Gastroesophageal sphincter (tissue), 4 donors: Measurements from ENCODE around the gene CRIM1. TPM values are rescaled to one million over a fixed set of nuclear protein-coding genes. Genes with fewer than 3 reads are reported as not detected.

ENCODE experiments used
- ATAC-seq: fragments of 150-250 bp; one replicate; pipeline ENCODE4 v1.9.1; 2016; ENCODE audit warnings: mild to moderate bottlenecking, moderate library complexity
- H3K27ac ChIP-seq, 4 donors: fragments of 200-600 bp; sonication (generic) in 3 of 4; 1 replicate in 3 of 4; 2 replicates in 1 of 4; pipeline ENCODE4 v1.5.1; 2016 to 2019
- H3K27me3 ChIP-seq: fragments of 200-600 bp; sonication (generic); one replicate; pipeline ENCODE4 v1.5.1; 2019
- H3K36me3 ChIP-seq, 2 donors: fragments of 200-600 bp; sonication (generic); one replicate each; pipeline ENCODE4 v1.5.1; 2019; ENCODE audit warnings: control low read depth in 1 of 2
- H3K4me1 ChIP-seq, 3 donors: fragments of 200-600 bp; sonication (generic); 1 replicate in 2 of 3; 2 replicates in 1 of 3; pipeline ENCODE4 v1.5.1; 2016 to 2019; ENCODE audit warnings: control low read depth in 2 of 3
- H3K4me3 ChIP-seq, 2 donors: fragments of 200-600 bp; sonication (generic); one replicate each; pipeline ENCODE4 v1.5.1; 2019; ENCODE audit warnings: mild to moderate bottlenecking in 1 of 2, moderate library complexity in 1 of 2
- H3K9me3 ChIP-seq, 3 donors: fragments of 200-600 bp; sonication (generic); one replicate each; pipeline ENCODE4 v1.5.1; 2017 to 2019; ENCODE audit warnings: control low read depth in 2 of 3
- CTCF ChIP-seq, 4 experiments: fragments of 200-600 bp in 2 of 4; fragments of 450-650 bp in 2 of 4; sonication (generic) in 1 of 4; IDR thresholded peaks; one replicate each; pipeline ENCODE4 v1.5.1; 2017 to 2019; ENCODE audit warnings: antibody characterized with exemption in 4 of 4, mild to moderate bottlenecking in 2 of 4, moderate library complexity in 2 of 4
- EP300 ChIP-seq: sonication (generic); formaldehyde crosslinking; IDR thresholded peaks from one replicate; pipeline ENCODE4 v1.6.1; 2017; ENCODE audit warnings: antibody characterized with exemption, mild to moderate bottlenecking
- POLR2A ChIP-seq, 2 donors: fragments of 450-650 bp; IDR thresholded peaks; one replicate each; pipeline ENCODE4 v1.6.1; 2017; ENCODE audit warnings: antibody characterized with exemption in 2 of 2, mild to moderate bottlenecking in 2 of 2, moderate library complexity in 1 of 2
- POLR2AphosphoS5 ChIP-seq: sonication (generic); formaldehyde crosslinking; IDR thresholded peaks from one replicate; pipeline ENCODE4 v1.6.1; 2017; ENCODE audit warnings: antibody characterized with exemption
- WGBS, 2 donors: methylation state at CpG; one replicate each; pipeline ENCODE4 v1.1.5; 2018; ENCODE audit warnings: low coverage in 1 of 2; 5-methylcytosine and 5-hydroxymethylcytosine counted together
- total RNA-seq, 4 donors: library from RNA; depleted of rRNA; stranded (reverse); fragments of >200 nt; gene quantifications; one replicate each; pipeline ENCODE4 v1.1.0, GENCODE V29; 2016

Gene CRIM1
- total RNA-seq, 4 donors from 2014 or later: 150 to 342 (median 203) TPM

- Histone ChIP-seq H3K4me1 (peaks cover 0 to 24% (median 3%) of the 10 kb centered on the region in 3 donors), H3K4me3 (no peak overlapping the region), H3K36me3 (peaks cover 0 to 18% of the 10 kb centered on the region in 2 donors), H3K27me3 (no peaks in the 10 kb centered on the region), H3K9me3 (no peaks in the 10 kb centered on the region), H3K27ac (peak overlapping the region in 1 of 4 donors; percentile 3)
- WGBS, 2 donors: 68 to 70% methylated on average over 2 to 3 of the region's 3 CpGs
- TF ChIP-seq EP300 (no peak), POLR2AphosphoS5 (no peak), POLR2A (IDR thresholded peaks at IDR 0.05) (no peak), CTCF (IDR thresholded peaks at IDR 0.05) (no peak)
- no peak for ATAC-seq
These were observed 207.5 kb downstream of the CRIM1 start for GRCh38 chr2:36562973-36563532.

GRCh38 chr2:36564377-36564930 is 208.9 kb downstream of the CRIM1 start:
- no peak overlapping the region for H3K27ac ChIP-seq
- TF ChIP-seq POLR2A (IDR thresholded peaks at IDR 0.05) (no peak), EP300 (no peak), POLR2AphosphoS5 (no peak), CTCF (IDR thresholded peaks at IDR 0.05) (no peak)
- H3K9me3 ChIP-seq: no peaks in the 10 kb centered on the region
- no peaks in the 10 kb centered on the region for H3K27me3 ChIP-seq
- no peak for ATAC-seq
- 93 to 96% methylated on average over 7 to 10 of the region's 11 CpGs for WGBS, 2 donors
- peaks cover 0 to 36% (median 3%) of the 10 kb centered on the region in 3 donors for H3K4me1 ChIP-seq
- H3K4me3 ChIP-seq: no peak overlapping the region
- H3K36me3 ChIP-seq: peaks cover 0 to 17% of the 10 kb centered on the region in 2 donors

GRCh38 chr2:36565712-36566111 is 210.1 kb downstream of the CRIM1 start:
- ATAC-seq: no peak
- Histone ChIP-seq H3K4me3 (no peak overlapping the region), H3K27ac (no peak overlapping the region), H3K9me3 (no peaks in the 10 kb centered on the region), H3K27me3 (no peaks in the 10 kb centered on the region), H3K36me3 (peaks cover 0 to 13% of the 10 kb centered on the region in 2 donors), H3K4me1 (peaks cover 0 to 38% (median 3%) of the 10 kb centered on the region in 3 donors)
- WGBS, 2 donors: 94 to 100% methylated on average over 1 to 4 of the region's 4 CpGs
- TF ChIP-seq POLR2AphosphoS5: no peak
- no peak for TF ChIP-seq CTCF (IDR thresholded peaks at IDR 0.05)
- no peak for TF ChIP-seq EP300
- no peak for TF ChIP-seq POLR2A (IDR thresholded peaks at IDR 0.05)

GRCh38 chr2:36566887-36567286 is 211.3 kb downstream of the CRIM1 start:
- TF ChIP-seq POLR2AphosphoS5: no peak
- no peak for TF ChIP-seq EP300
- no peak for TF ChIP-seq POLR2A (IDR thresholded peaks at IDR 0.05)
- no peak for TF ChIP-seq CTCF (IDR thresholded peaks at IDR 0.05)
- peaks cover 0 to 22% of the 10 kb centered on the region in 2 donors for H3K36me3 ChIP-seq
- H3K27me3 ChIP-seq: no peaks in the 10 kb centered on the region
- 91 to 100% methylated on average over 1 to 4 of the region's 4 CpGs for WGBS, 2 donors
- no peaks in the 10 kb centered on the region for H3K9me3 ChIP-seq
- H3K4me1 ChIP-seq: peaks cover 0 to 27% (median 3%) of the 10 kb centered on the region in 3 donors
- H3K27ac ChIP-seq: no peak overlapping the region
- ATAC-seq: no peak
- no peak overlapping the region for H3K4me3 ChIP-seq
